K562 (cell line): ENCODE data around the gene BAMBI. TPM values are rescaled to one million over a fixed set of nuclear protein-coding genes. Genes with fewer than 3 reads are reported as not detected.

Source experiments
- ATAC-seq: fragments of 200-7000 bp; cut with Tn5 transposase; 3 replicates; pipeline ENCODE4 v1.9.1; 2020; ENCODE audit warnings: moderate library complexity
- BruUV-seq: library from RNA; stranded (reverse); fragments of 400-500 nt; replicated peaks from 2 replicates; lab custom pipeline; 2021; lab: Mats Ljungman, UMichigan
- CTCF ChIA-PET: fragments of 300-600 bp; formaldehyde crosslinking; extraction: SDS; loops from one replicate; lab custom pipeline; 2021; ENCODE audit warnings: low intra/inter-chr PET ratio; lab: Yijun Ruan, JAX
- POLR2A ChIA-PET: fragments of 300-600, 350-650 bp; sonication (Branson Sonifier 250); formaldehyde crosslinking; extraction: SDS; loops from one replicate; lab custom pipeline; 2021; ENCODE audit warnings: antibody characterized with exemption, inconsistent platforms; lab: Yijun Ruan, JAX
- DNase-seq, 4 experiments: peaks; one replicate each; pipeline versions ENCODE4 v3.0.0 to v3.0.0-alpha.2; 2011 to 2018; ENCODE audit warnings: low spot score in 3 of 4, mixed read lengths in 3 of 4; ENCODE audit errors: extremely low read depth in 1 of 4
- FAIRE-seq: peaks from 2 replicates; lab custom pipeline; 2011; peaks lifted over from hg19 to GRCh38; lab: Jason Lieb, UNC
- H2AFZ ChIP-seq: 2 replicates; pipeline ENCODE4 v1.6.0; 2011; ENCODE audit warnings: low read depth, low read length, control low read depth, inconsistent platforms
- H3K27ac ChIP-seq: fragments of 200-600 bp; 3 replicates; pipeline ENCODE4 v1.8.0; 2011; ENCODE audit warnings: low read depth, mild to moderate bottlenecking, control low read depth, inconsistent platforms, low read length, moderate library complexity, mixed read lengths; ENCODE audit errors: extremely low read depth
- H3K27me3 ChIP-seq, 2 experiments: fragments of 300-600 bp in 1 of 2; 2 replicates in 1 of 2; 3 replicates in 1 of 2; pipeline versions ENCODE4 v1.6.0 to v1.8.0; 2011; ENCODE audit warnings: inconsistent platforms in 2 of 2, low read length in 2 of 2, mild to moderate bottlenecking in 1 of 2, mixed read lengths in 1 of 2, moderate library complexity in 1 of 2; ENCODE audit not compliant: control insufficient read depth in 2 of 2, insufficient read depth in 2 of 2
- H3K36me3 ChIP-seq: fragments of 300-600 bp; 3 replicates; pipeline ENCODE4 v1.8.0; 2011; ENCODE audit warnings: mild to moderate bottlenecking, low read length, inconsistent platforms; ENCODE audit not compliant: control insufficient read depth, insufficient read depth
- H3K4me1 ChIP-seq, 2 experiments: fragments of 200-600 bp in 1 of 2; replicated peaks in 1 of 2; 2 replicates in 1 of 2; 3 replicates in 1 of 2; pipeline versions ENCODE4 v1.5.1 to v1.8.0; 2011; ENCODE audit warnings: inconsistent platforms in 2 of 2, low read length in 2 of 2, mild to moderate bottlenecking in 1 of 2, mixed read lengths in 1 of 2, moderate library complexity in 1 of 2; ENCODE audit not compliant: control insufficient read depth in 2 of 2, insufficient read depth in 2 of 2
- H3K4me2 ChIP-seq: 2 replicates; pipeline ENCODE4 v1.6.1; 2011; ENCODE audit warnings: low read length, control low read depth, inconsistent platforms, mixed read lengths; ENCODE audit not compliant: insufficient read depth
- H3K4me3 ChIP-seq: fragments of 200-600 bp; sonication (generic), shearing (Covaris generic); 2 replicates; pipeline ENCODE4 v1.5.1; 2016; ENCODE audit warnings: control low read depth, inconsistent platforms
- H3K79me2 ChIP-seq: fragments of 200-600 bp; 3 replicates; pipeline ENCODE4 v1.8.0; 2011; ENCODE audit warnings: low read length, inconsistent platforms; ENCODE audit not compliant: control insufficient read depth, insufficient read depth
- H3K9ac ChIP-seq, 2 experiments: 2 replicates each; pipeline versions ENCODE4 v1.6.0 to v1.6.1; 2011; ENCODE audit warnings: low read depth in 2 of 2, low read length in 2 of 2, control low read depth in 1 of 2, inconsistent platforms in 1 of 2, mild to moderate bottlenecking in 1 of 2, mixed read lengths in 1 of 2; ENCODE audit not compliant: insufficient read depth in 1 of 2
- H3K9me1 ChIP-seq: one replicate; pipeline ENCODE4 v1.6.0; 2011; ENCODE audit warnings: inconsistent platforms, mild to moderate bottlenecking, low read length, moderate library complexity; ENCODE audit not compliant: control insufficient read depth, insufficient read depth
- H3K9me3 ChIP-seq: replicated peaks from 2 replicates; pipeline ENCODE4 v1.5.1; 2011; ENCODE audit warnings: low read depth, low read length, inconsistent platforms; ENCODE audit not compliant: control insufficient read depth, insufficient read depth
- H4K20me1 ChIP-seq: replicated peaks from 2 replicates; pipeline ENCODE4 v1.6.1; 2011; ENCODE audit warnings: low read length, inconsistent platforms, mixed read lengths; ENCODE audit not compliant: control insufficient read depth, insufficient read depth
- ARHGAP35 ChIP-seq: fragments of 450-650 bp; IDR thresholded peaks from 2 replicates; pipeline ENCODE4 v1.6.1; 2018; ENCODE audit not compliant: partially characterized antibody
- ARID1B ChIP-seq: fragments of 450-650 bp; IDR thresholded peaks from 2 replicates; pipeline ENCODE4 v1.6.1; 2016; ENCODE audit warnings: antibody characterized with exemption, mild to moderate bottlenecking, inconsistent platforms
- ATF7 ChIP-seq: fragments of 450-650 bp; IDR thresholded peaks from 2 replicates; pipeline ENCODE4 v1.7.1; 2014; ENCODE audit warnings: mild to moderate bottlenecking, moderate library complexity
- CCNT2 ChIP-seq: IDR thresholded peaks from 2 replicates; pipeline ENCODE4 v1.6.1; 2011; ENCODE audit warnings: borderline replicate concordance, low read depth, mild to moderate bottlenecking, moderate library complexity, mixed read lengths, low read length; ENCODE audit not compliant: insufficient read length; ENCODE audit errors: extremely low read depth
- CREB1 ChIP-seq, 2 experiments: sonication (generic) in 1 of 2; formaldehyde crosslinking in 1 of 2; IDR thresholded peaks; 2 replicates each; pipeline versions ENCODE4 v1.6.1 to v1.8.0; 2012 to 2022; ENCODE audit warnings: inconsistent platforms in 1 of 2, mild to moderate bottlenecking in 1 of 2, missing genetic modification reagents in 1 of 2, moderate library complexity in 1 of 2
- EGR1 ChIP-seq: fragments of 450-650 bp; conservative IDR thresholded peaks from 2 replicates; pipeline ENCODE4 v1.6.1; 2017; ENCODE audit warnings: mild to moderate bottlenecking
- EWSR1 ChIP-seq: fragments of 450-650 bp; IDR thresholded peaks from 2 replicates; pipeline ENCODE4 v1.6.1; 2018; ENCODE audit warnings: borderline replicate concordance, mild to moderate bottlenecking, low read depth, moderate library complexity; ENCODE audit not compliant: partially characterized antibody
- FOXM1 ChIP-seq, 2 experiments: fragments of 450-650 bp in 1 of 2; sonication (generic) in 1 of 2; formaldehyde crosslinking in 1 of 2; IDR thresholded peaks; 2 replicates each; pipeline versions ENCODE4 v1.6.1 to v1.9.0; 2017 to 2022; ENCODE audit warnings: low read depth in 2 of 2, mild to moderate bottlenecking in 2 of 2, missing genetic modification reagents in 1 of 2, moderate library complexity in 1 of 2
- KLF16 ChIP-seq: IDR thresholded peaks from 2 replicates; pipeline ENCODE4 v1.6.1; 2016; ENCODE audit warnings: antibody characterized with exemption
- PHF20 ChIP-seq: fragments of 450-650 bp; IDR thresholded peaks from 2 replicates; pipeline ENCODE4 v1.6.1; 2018; ENCODE audit not compliant: partially characterized antibody
- PML ChIP-seq: IDR thresholded peaks from 2 replicates; pipeline ENCODE4 v1.6.1; 2012; ENCODE audit warnings: low read length, inconsistent platforms
- POLR2G ChIP-seq: fragments of 200-400 bp; formaldehyde crosslinking; IDR thresholded peaks from 2 replicates; pipeline ENCODE4 v1.6.1; 2017; ENCODE audit warnings: low read depth, mild to moderate bottlenecking, antibody characterized with exemption, low read length, moderate library complexity
- RBM25 ChIP-seq: fragments of 200-400 bp; formaldehyde crosslinking; IDR thresholded peaks from 2 replicates; pipeline ENCODE4 v1.6.1; 2018; ENCODE audit warnings: low read length, low read depth, moderate library complexity; ENCODE audit not compliant: severe bottlenecking
- SMARCE1 ChIP-seq: fragments of 450-650 bp; IDR thresholded peaks from 2 replicates; pipeline ENCODE4 v1.7.1; 2016; ENCODE audit warnings: mild to moderate bottlenecking
- SOX6 ChIP-seq: fragments of 450-650 bp; IDR thresholded peaks from 2 replicates; pipeline ENCODE4 v1.6.1; 2014; ENCODE audit warnings: mild to moderate bottlenecking
- SPI1 ChIP-seq: IDR thresholded peaks from 2 replicates; pipeline ENCODE4 v1.6.1; 2011; ENCODE audit warnings: low read depth, low read length, control low read depth, borderline replicate concordance
- TEAD1 ChIP-seq, 2 experiments: fragments of 450-650 bp in 1 of 2; sonication (generic) in 1 of 2; formaldehyde crosslinking; IDR thresholded peaks; 2 replicates each; pipeline versions ENCODE4 v1.4.0 to v1.8.0; 2020 to 2022; ENCODE audit warnings: mild to moderate bottlenecking in 2 of 2, missing genetic modification reagents in 1 of 2
- TRIM24 ChIP-seq, 2 experiments: fragments of 450-650 bp; IDR thresholded peaks; 2 replicates each; pipeline ENCODE4 v1.6.1; 2016
- U2AF1 ChIP-seq: fragments of 200-400 bp; formaldehyde crosslinking; optimal IDR thresholded peaks from 2 replicates; pipeline ENCODE3; 2017; ENCODE audit warnings: mild to moderate bottlenecking, low read depth, low read length, moderate library complexity
- ZFPM2 ChIP-seq: fragments of 250-450 bp; sonication (Bioruptor Pico); IDR thresholded peaks from 2 replicates; pipeline ENCODE4 v1.5.1; 2022; ENCODE audit warnings: mild to moderate bottlenecking
- ZNF217 ChIP-seq: sonication (generic); formaldehyde crosslinking; IDR thresholded peaks from 2 replicates; pipeline ENCODE4 v1.8.0; 2022; ENCODE audit warnings: mild to moderate bottlenecking, missing genetic modification reagents
- ZNF253 ChIP-seq: fragments of 250-450 bp; sonication (Bioruptor Pico); conservative IDR thresholded peaks from 2 replicates; pipeline ENCODE4 v1.6.1; 2021; ENCODE audit warnings: mild to moderate bottlenecking
- ZNF3 ChIP-seq: fragments of 250-450 bp; sonication (Bioruptor Pico); IDR thresholded peaks from 2 replicates; pipeline ENCODE4 v1.5.0; 2021; ENCODE audit warnings: mild to moderate bottlenecking, moderate library complexity
- ZNF444 ChIP-seq: fragments of 250-450 bp; sonication (Bioruptor Pico); IDR thresholded peaks from 2 replicates; pipeline ENCODE4 v1.4.0; 2020; ENCODE audit warnings: mild to moderate bottlenecking, moderate library complexity
- ZNF717 ChIP-seq: fragments of 250-450 bp; sonication (Bioruptor Pico); IDR thresholded peaks from 2 replicates; pipeline ENCODE4 v1.5.0; 2021
- WGBS: fragments of 100-300 bp; shearing (Covaris generic); methylation state at CpG from one replicate; pipeline ENCODE4 v1.1.6; 2016; ENCODE audit warnings: low coverage, mixed read lengths; ENCODE audit not compliant: insufficient coverage; ENCODE audit errors: missing lambda C conversion rate; 5-methylcytosine and 5-hydroxymethylcytosine counted together
- in situ Hi-C: fragments of 300-500 bp; cut with MboI; formaldehyde crosslinking; loops from 4 replicates; pipeline ENCODE4 v1.15.0; 2018; ENCODE audit warnings: inconsistent platforms, mixed read lengths
- intact Hi-C: fragments of 100-400 bp; cut with micrococcal nuclease; formaldehyde crosslinking; loops from 2 replicates; pipeline ENCODE4 v1.14.2; 2022
- polyA plus RNA-seq, 8 experiments: library from polyadenylated mRNA; depleted of rRNA in 4 of 8; stranded (reverse) in 5 of 8; unstranded in 3 of 8; fragments of >200 nt; fragmentation: Nextera tagmentation in 2 of 8; fragmentation: Illumina TruSeq in 1 of 8; extraction: Ambion mirVana in 2 of 8; extraction: Trizol in 1 of 8; gene quantifications; 2 replicates each; pipeline versions ENCODE4 v1.2.1 to v1.2.3, GENCODE V29; 2011 to 2014; ENCODE audit warnings: inconsistent platforms in 1 of 8, missing spikeins in 1 of 8
- total RNA-seq, 7 experiments: library from RNA; depleted of rRNA in 6 of 7; stranded (reverse); fragments of >200 nt in 6 of 7; fragmentation: Illumina TruSeq in 2 of 7; extraction: Trizol in 2 of 7; gene quantifications; 2 replicates each; pipeline versions ENCODE4 v1.2.1 to v1.2.3, GENCODE V29; 2011 to 2021; ENCODE audit warnings: low replicate concordance in 1 of 7

The BAMBI gene
- total and polyA plus RNA-seq, 9 of the 15 experiments (the other 6 are each of a cell fraction or from before 2014, with no cell fraction given) = 2.0 to 21.8 (median 13.5) TPM

DNA sequence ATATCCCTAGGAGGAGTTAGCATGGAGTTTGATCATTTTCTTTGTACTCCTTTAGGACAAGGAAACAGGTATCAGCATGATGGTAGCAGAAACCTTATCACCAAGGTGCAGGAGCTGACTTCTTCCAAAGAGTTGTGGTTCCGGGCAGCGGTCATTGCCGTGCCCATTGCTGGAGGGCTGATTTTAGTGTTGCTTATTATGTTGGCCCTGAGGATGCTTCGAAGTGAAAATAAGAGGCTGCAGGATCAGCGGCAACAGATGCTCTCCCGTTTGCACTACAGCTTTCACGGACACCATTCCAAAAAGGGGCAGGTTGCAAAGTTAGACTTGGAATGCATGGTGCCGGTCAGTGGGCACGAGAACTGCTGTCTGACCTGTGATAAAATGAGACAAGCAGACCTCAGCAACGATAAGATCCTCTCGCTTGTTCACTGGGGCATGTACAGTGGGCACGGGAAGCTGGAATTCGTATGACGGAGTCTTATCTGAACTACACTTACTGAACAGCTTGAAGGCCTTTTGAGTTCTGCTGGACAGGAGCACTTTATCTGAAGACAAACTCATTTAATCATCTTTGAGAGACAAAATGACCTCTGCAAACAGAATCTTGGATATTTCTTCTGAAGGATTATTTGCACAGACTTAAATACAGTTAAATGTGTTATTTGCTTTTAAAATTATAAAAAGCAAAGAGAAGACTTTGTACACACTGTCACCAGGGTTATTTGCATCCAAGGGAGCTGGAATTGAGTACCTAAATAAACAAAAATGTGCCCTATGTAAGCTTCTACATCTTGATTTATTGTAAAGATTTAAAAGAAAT is 4.8 kb downstream of the BAMBI start:
- peak; percentile 7; the same call in 1 of the 3 replicates for ATAC-seq
- H3K4me2 ChIP-seq = peak overlapping the region; percentile 65
- CTCF ChIA-PET = no interaction called here
- peaks cover 20 to 31% of the 10 kb centered on the region in 2 experiments for H3K4me1 ChIP-seq
- no TSS peak for BruUV-seq
- peak overlapping the region; percentile 78; the same call in 1 of the 2 replicates for H3K4me3 ChIP-seq
- H3K27ac ChIP-seq = peak overlapping the region; percentile 35; the same call in 1 of the 3 replicates
- WGBS = 4% methylated on average over 14 of the region's 14 CpGs
- H2AFZ ChIP-seq = no peak overlapping the region
- no peaks in the 10 kb centered on the region for H3K9me1 ChIP-seq
- peak; percentile 79 for FAIRE-seq
- POLR2A ChIA-PET = interaction anchor here (0.6 to 1.4 kb wide), 7 partner anchors 8 to 387 kb away, joined by 3 to 5 read pairs (median 3); no protein-coding TSS in a partner anchor
- intact Hi-C loops (no loop called here), in situ Hi-C loops (no loop called here)
- peaks cover 39% of the 10 kb centered on the region for H4K20me1 ChIP-seq
- H3K36me3 ChIP-seq = peaks cover 40% of the 10 kb centered on the region
- H3K9ac ChIP-seq = no peak overlapping the region; a peak in 1 of 4 replicates
- H3K9me3 ChIP-seq = no peaks in the 10 kb centered on the region
- peaks cover 61% of the 10 kb centered on the region for H3K79me2 ChIP-seq
- DNase-seq = peak; percentile 25 to 77 (median 30)
- no peaks in the 10 kb centered on the region for H3K27me3 ChIP-seq
- TF ChIP-seq CCNT2 (peak; percentile 47), ZNF444 (CRISPR knock-in tag) (no peak), EWSR1 (no peak), ARID1B (peak; percentile 86), PML (peak; percentile 62), ZNF717 (CRISPR knock-in tag) (no peak), ZFPM2 (CRISPR knock-in tag) (no peak), EGR1 (0 out of 2 replicates have a peak, but pooled peaks have one; percentile 13), KLF16 (peak; percentile 71), ZNF217 (CRISPR knock-in tag) (no peak), CREB1 (IDR thresholded peaks at IDR 0.05) (peak; percentile 7; the same call in 1 of the 2 replicates), CREB1 (CRISPR knock-in tag; IDR thresholded peaks at IDR 0.05) (no peak), SPI1 (no peak), TRIM24 (IDR thresholded peaks at IDR 0.05) (peak in 1 of 2 experiments; percentile 44; a peak in 1 of 4 replicates), ATF7 (0 out of 2 replicates have a peak, but pooled peaks have one; percentile 16), SMARCE1 (peak; percentile 73), RBM25 (no peak), ZNF253 (no peak), U2AF1 (no peak), FOXM1 (IDR thresholded peaks at IDR 0.05; ENCODE audit: low read depth) (0 out of 2 replicates have a peak, but pooled peaks have one; percentile 27), FOXM1 (CRISPR knock-in tag; IDR thresholded peaks at IDR 0.05; ENCODE audit: low read depth) (no peak), TEAD1 (CRISPR knock-in tag; IDR thresholded peaks at IDR 0.05) (peak in 1 of 2 experiments; percentile 53; a peak in 1 of 4 replicates), ZNF3 (no peak), PHF20 (no peak), SOX6 (peak; percentile 51), POLR2G (no peak), ARHGAP35 (no peak)
